Mammary epithelial cell (primary cell): Measurements from ENCODE around the gene PTPRM.

Experiments used
- EZH2 ChIP-seq: IDR thresholded peaks from 2 replicates; pipeline ENCODE4 v1.6.1; 2012; ENCODE audit warnings: low read length, inconsistent platforms, borderline replicate concordance
- TF ChIP-seq, protein P1 (sequence below), 2 donors: IDR thresholded peaks in 1 of 2; conservative IDR thresholded peaks in 1 of 2; 2 replicates each; pipeline ENCODE4 v1.5.1; 2011 to 2012; ENCODE audit warnings: inconsistent platforms in 2 of 2, low read length in 2 of 2, mild to moderate bottlenecking in 2 of 2, control low read depth in 1 of 2, low read depth in 1 of 2; ENCODE audit not compliant: insufficient read depth in 1 of 2; ENCODE audit errors: extremely low read depth in 1 of 2

DNA sequence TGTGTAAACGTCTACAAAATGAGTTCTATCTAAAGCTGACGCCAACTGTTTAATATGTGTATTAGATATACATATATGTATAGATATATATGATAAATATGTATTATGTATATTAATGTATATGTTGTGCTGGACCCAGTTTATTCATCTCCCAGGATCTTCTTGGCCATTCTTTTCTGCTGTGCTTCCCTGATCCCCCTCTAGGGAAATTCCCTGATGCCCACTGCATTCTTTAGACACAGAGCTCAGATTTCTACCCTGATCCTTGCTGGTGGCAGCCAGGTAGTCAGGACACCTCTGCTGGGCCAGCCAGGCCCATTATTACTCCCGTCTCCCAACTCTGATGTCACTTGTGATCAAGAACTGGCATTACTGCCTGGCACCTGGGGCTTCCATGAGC is 292.0 kb downstream of the PTPRM start:
- TF ChIP-seq, protein P1, sequence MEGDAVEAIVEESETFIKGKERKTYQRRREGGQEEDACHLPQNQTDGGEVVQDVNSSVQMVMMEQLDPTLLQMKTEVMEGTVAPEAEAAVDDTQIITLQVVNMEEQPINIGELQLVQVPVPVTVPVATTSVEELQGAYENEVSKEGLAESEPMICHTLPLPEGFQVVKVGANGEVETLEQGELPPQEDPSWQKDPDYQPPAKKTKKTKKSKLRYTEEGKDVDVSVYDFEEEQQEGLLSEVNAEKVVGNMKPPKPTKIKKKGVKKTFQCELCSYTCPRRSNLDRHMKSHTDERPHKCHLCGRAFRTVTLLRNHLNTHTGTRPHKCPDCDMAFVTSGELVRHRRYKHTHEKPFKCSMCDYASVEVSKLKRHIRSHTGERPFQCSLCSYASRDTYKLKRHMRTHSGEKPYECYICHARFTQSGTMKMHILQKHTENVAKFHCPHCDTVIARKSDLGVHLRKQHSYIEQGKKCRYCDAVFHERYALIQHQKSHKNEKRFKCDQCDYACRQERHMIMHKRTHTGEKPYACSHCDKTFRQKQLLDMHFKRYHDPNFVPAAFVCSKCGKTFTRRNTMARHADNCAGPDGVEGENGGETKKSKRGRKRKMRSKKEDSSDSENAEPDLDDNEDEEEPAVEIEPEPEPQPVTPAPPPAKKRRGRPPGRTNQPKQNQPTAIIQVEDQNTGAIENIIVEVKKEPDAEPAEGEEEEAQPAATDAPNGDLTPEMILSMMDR (conservative IDR thresholded peaks at IDR 0.05 in 1 of 2, IDR thresholded peaks at IDR 0.05 in 1 of 2; ENCODE audit: extremely low read depth in 1 of 2, insufficient read depth in 1 of 2, low read depth in 1 of 2, low read length in 2 of 2) = no peak
- no peak for TF ChIP-seq EZH2
